Activated naive CD8-positive, alpha-beta T cell treated with anti-CD3 and anti-CD28 coated beads, Interleukin-2, amount 50 U/mL, for 24 hours (primary cell): ENCODE measurements around the gene EFNA5.
"Not testable (repeated sequence)": the region's sequence is repeated elsewhere in the genome, so short reads cannot be mapped to it uniquely, and the experiment has no call there.

Experiments
- ATAC-seq: fragments of 150-1000 bp; cut with Tn5 transposase; one replicate; pipeline ENCODE4 v1.10.0; 2021
- DNase-seq: peaks from one replicate; pipeline ENCODE4 v3.0.0; 2021
- H3K27ac Mint-ChIP-seq: one replicate; pipeline ENCODE4 v1.8.0; 2021; ENCODE audit warnings: mild to moderate bottlenecking, mixed read lengths
- H3K27me3 Mint-ChIP-seq: one replicate; pipeline ENCODE4 v1.8.0; 2021; ENCODE audit warnings: mixed read lengths
- H3K36me3 Mint-ChIP-seq: one replicate; pipeline ENCODE4 v1.8.0; 2021; ENCODE audit warnings: low read depth, mixed read lengths
- H3K4me1 Mint-ChIP-seq: one replicate; pipeline ENCODE4 v1.8.0; 2021; ENCODE audit warnings: mixed read lengths
- H3K4me3 Mint-ChIP-seq: one replicate; pipeline ENCODE4 v1.8.0; 2021; ENCODE audit warnings: mild to moderate bottlenecking, moderate library complexity, mixed read lengths
- H3K9me3 Mint-ChIP-seq: one replicate; pipeline ENCODE4 v1.8.0; 2021; ENCODE audit warnings: mixed read lengths

Gene EFNA5

DNA sequence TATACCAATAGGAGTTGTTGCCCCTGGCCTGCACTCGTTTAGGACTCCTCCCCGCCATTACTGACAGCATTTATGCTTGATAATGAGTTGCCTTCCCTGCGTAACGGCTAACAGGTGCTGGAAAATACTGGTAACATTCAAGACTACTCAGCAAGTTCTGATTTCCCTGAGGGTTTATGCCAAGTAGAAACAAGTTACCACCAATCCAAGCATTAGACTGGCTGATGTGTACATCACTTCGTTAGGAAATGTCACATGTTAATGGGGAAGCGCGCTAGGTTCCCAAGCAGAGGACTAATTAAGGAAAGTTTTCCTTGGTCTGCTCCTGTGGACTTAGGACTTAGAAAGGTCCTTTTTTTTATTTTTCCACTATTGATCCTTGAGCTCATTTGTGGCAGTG is 302.1 kb downstream of the EFNA5 start:
- Mint-ChIP-seq H3K4me1 (peaks cover 8% of the 10 kb centered on the region), H3K27me3 (peaks cover 4% of the 10 kb centered on the region), H3K27ac (no peak overlapping the region), H3K36me3 (no peaks in the 10 kb centered on the region), H3K4me3 (no peak overlapping the region), H3K9me3 (no peaks in the 10 kb centered on the region)
- DNase-seq (no peak), ATAC-seq (no peak)

DNA sequence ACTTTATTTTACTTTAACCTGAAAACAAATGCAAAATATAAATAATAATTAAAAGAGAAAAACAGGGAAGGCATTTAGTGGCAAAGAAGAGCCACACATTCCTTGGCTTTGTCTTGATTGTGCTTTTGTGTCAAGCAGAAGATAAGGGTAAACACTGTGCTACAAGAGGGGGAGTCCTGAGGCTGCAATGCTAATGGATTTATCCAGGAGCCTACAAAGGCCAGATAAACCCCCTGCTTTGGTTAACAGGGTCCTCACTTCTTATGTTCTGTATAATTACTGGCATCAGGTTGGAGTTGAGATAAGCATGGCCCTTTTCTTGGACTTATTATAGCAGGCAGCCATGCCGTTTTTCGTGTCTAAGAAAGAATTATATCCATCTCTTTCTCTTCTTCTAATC is 302.8 kb downstream of the EFNA5 start:
- Mint-ChIP-seq H3K4me1 (peaks cover 8% of the 10 kb centered on the region), H3K27ac (no peak overlapping the region), H3K4me3 (no peak overlapping the region), H3K9me3 (no peaks in the 10 kb centered on the region), H3K27me3 (peaks cover 4% of the 10 kb centered on the region), H3K36me3 (no peaks in the 10 kb centered on the region)
- DNase-seq: no peak
- ATAC-seq: no peak

DNA sequence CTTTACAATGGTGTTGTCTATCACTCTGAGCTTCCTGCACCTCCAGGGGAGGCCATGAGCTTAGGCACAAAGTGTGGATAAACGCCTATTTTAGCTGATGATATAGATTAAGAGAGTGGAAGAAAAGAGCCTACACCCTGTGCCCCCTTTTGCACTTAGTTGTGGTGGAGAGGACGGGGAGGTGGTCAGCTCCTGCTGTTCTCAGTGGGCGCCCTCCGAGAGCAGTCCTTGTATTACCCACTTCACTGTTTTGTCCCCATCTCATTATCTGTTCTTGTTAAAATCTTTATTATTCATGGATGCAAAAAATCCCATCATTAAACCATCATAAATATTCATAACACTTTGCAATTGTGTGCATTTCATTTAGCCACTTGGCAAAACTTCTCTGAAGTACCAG is 303.3 kb downstream of the EFNA5 start:
- Mint-ChIP-seq H3K9me3 (no peaks in the 10 kb centered on the region), H3K4me3 (no peak overlapping the region), H3K27ac (no peak overlapping the region), H3K4me1 (peaks cover 8% of the 10 kb centered on the region), H3K27me3 (peaks cover 4% of the 10 kb centered on the region), H3K36me3 (no peaks in the 10 kb centered on the region)
- DNase-seq (no peak), ATAC-seq (no peak)

DNA sequence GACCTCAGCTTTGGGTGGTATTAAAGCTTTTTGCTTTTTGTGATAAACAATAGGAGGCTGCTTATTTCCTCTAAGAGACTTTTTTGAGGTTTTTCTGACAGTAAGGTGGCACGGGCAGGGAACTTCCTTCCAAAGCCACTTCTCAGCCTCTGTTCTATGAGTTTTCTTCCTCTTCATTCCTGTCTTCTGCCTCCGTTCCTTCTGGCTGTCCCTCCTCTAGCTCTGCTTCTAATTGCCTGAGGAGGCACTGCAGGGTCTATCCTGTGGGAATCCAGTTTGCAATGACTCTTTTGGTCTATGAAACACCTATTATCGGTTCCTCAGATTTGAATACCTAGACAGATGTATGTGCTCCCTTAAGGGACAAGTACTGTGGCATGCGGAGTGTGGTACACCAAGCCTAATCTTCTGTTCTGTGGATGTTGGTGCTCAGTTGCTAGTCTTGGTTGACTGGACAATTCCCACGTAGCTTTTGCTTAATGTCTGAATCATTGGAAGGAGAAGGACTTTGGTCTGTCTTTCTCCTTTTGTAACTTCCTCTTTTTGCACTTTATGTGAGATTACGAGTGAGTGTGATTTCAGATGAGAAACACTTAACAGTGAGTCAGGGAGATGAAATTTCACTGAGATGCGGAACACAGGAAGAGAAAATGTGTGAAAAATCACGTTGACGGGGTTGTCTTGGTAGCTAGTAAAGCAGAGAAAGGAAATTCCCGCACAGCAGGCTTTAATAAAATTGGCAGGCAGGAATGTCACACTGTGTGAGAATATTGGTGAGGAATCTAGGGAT is 305.2 kb downstream of the EFNA5 start:
- Mint-ChIP-seq H3K27me3 (peaks cover 4% of the 10 kb centered on the region), H3K36me3 (no peaks in the 10 kb centered on the region), H3K9me3 (no peaks in the 10 kb centered on the region), H3K27ac (no peak overlapping the region), H3K4me1 (peaks cover 8% of the 10 kb centered on the region), H3K4me3 (no peak overlapping the region)
- DNase-seq (no peak), ATAC-seq (no peak)

- no peak for ATAC-seq
- Mint-ChIP-seq H3K4me1 (peaks cover 8% of the 10 kb centered on the region), H3K27ac (no peak overlapping the region), H3K9me3 (no peaks in the 10 kb centered on the region), H3K4me3 (no peak overlapping the region), H3K27me3 (peaks cover 4% of the 10 kb centered on the region), H3K36me3 (no peaks in the 10 kb centered on the region)
- DNase-seq: no peak
These were observed 306.1 kb downstream of the EFNA5 start for GRCh38 chr5:107364443-107365319.

- Mint-ChIP-seq H3K36me3 (no peaks in the 10 kb centered on the region), H3K4me3 (no peak overlapping the region), H3K27me3 (peaks cover 4% of the 10 kb centered on the region), H3K9me3 (no peaks in the 10 kb centered on the region), H3K4me1 (peaks cover 8% of the 10 kb centered on the region), H3K27ac (no peak overlapping the region)
- no peak for DNase-seq
- no peak for ATAC-seq
These were observed 307.0 kb downstream of the EFNA5 start for GRCh38 chr5:107363768-107364167.

GRCh38 chr5:107361945-107362344 is 308.8 kb downstream of the EFNA5 start:
- Mint-ChIP-seq H3K4me3 (no peak overlapping the region), H3K27ac (no peak overlapping the region), H3K4me1 (peaks cover 8% of the 10 kb centered on the region), H3K36me3 (no peaks in the 10 kb centered on the region), H3K9me3 (no peaks in the 10 kb centered on the region), H3K27me3 (peaks cover 4% of the 10 kb centered on the region)
- DNase-seq: no peak
- no peak for ATAC-seq

- no peak for DNase-seq
- Mint-ChIP-seq H3K4me3 (no peak overlapping the region), H3K36me3 (no peaks in the 10 kb centered on the region), H3K27me3 (no peaks in the 10 kb centered on the region), H3K27ac (no peak overlapping the region), H3K9me3 (no peaks in the 10 kb centered on the region), H3K4me1 (no peaks in the 10 kb centered on the region)
- ATAC-seq: no peak
These were observed 310.9 kb downstream of the EFNA5 start for GRCh38 chr5:107359916-107360234.

GRCh38 chr5:107359033-107359915 is 311.5 kb downstream of the EFNA5 start:
- H3K27ac Mint-ChIP-seq: no peak overlapping the region

DNA sequence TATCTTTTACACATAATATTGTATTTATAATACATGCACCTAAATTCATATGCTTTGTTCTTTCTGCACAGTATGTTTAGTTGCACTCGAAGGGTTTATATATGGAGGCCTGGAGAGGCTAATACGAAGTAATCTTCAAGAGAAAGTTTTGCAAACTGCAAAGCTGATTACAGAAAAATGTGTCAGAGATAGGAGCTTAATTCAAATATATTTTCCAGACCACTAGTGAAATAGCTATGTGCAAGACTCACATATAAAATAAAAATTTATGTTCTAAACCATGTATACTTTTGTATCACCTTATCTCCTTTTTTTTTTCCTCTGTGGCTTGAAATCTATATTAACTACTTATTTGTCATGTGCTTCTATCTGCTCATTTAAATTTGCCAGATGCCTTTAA is 313.8 kb downstream of the EFNA5 start:
- Mint-ChIP-seq H3K27ac (no peak overlapping the region), H3K4me3 (no peak overlapping the region), H3K4me1 (no peaks in the 10 kb centered on the region)

More at GRCh38 chr5:107359033-107359915, 311.5 kb downstream of the EFNA5 start:
- Mint-ChIP-seq H3K27me3 (no peaks in the 10 kb centered on the region), H3K9me3 (no peaks in the 10 kb centered on the region), H3K36me3 (no peaks in the 10 kb centered on the region), H3K4me3 (no peak overlapping the region), H3K4me1 (no peaks in the 10 kb centered on the region)
- no peak for ATAC-seq
- DNase-seq: no peak

GRCh38 chr5:107352576-107352975 is 318.2 kb downstream of the EFNA5 start:
- ATAC-seq: no peak
- no peaks in the 10 kb centered on the region for H3K36me3 Mint-ChIP-seq
- H3K9me3 Mint-ChIP-seq: peaks cover under 1% of the 10 kb centered on the region
- H3K4me3 Mint-ChIP-seq: no peak overlapping the region
- H3K27me3 Mint-ChIP-seq: peaks cover 2% of the 10 kb centered on the region
- no peak overlapping the region for H3K27ac Mint-ChIP-seq
- DNase-seq: no peak
- no peaks in the 10 kb centered on the region for H3K4me1 Mint-ChIP-seq

More for the DNA sequence above, 313.8 kb downstream of the EFNA5 start:
- DNase-seq: no peak
- Mint-ChIP-seq H3K27me3 (no peaks in the 10 kb centered on the region), H3K36me3 (no peaks in the 10 kb centered on the region), H3K9me3 (no peaks in the 10 kb centered on the region)
- no peak for ATAC-seq

- not testable (repeated sequence) for DNase-seq, H3K27me3 Mint-ChIP-seq, H3K4me1 Mint-ChIP-seq, ATAC-seq, H3K4me3 Mint-ChIP-seq, H3K27ac Mint-ChIP-seq, H3K36me3 Mint-ChIP-seq
- H3K9me3 Mint-ChIP-seq: peaks cover 21% of the 10 kb centered on the region
These were observed 324.2 kb downstream of the EFNA5 start for GRCh38 chr5:107346580-107346979.

- Mint-ChIP-seq H3K27me3 (peaks cover 2% of the 10 kb centered on the region), H3K4me1 (no peaks in the 10 kb centered on the region), H3K9me3 (peaks cover 19% of the 10 kb centered on the region), H3K4me3 (no peak overlapping the region), H3K36me3 (peaks cover 3% of the 10 kb centered on the region), H3K27ac (no peak overlapping the region)
- DNase-seq (no peak), ATAC-seq (no peak)
These were observed 328.4 kb downstream of the EFNA5 start for GRCh38 chr5:107342371-107342770.

DNA sequence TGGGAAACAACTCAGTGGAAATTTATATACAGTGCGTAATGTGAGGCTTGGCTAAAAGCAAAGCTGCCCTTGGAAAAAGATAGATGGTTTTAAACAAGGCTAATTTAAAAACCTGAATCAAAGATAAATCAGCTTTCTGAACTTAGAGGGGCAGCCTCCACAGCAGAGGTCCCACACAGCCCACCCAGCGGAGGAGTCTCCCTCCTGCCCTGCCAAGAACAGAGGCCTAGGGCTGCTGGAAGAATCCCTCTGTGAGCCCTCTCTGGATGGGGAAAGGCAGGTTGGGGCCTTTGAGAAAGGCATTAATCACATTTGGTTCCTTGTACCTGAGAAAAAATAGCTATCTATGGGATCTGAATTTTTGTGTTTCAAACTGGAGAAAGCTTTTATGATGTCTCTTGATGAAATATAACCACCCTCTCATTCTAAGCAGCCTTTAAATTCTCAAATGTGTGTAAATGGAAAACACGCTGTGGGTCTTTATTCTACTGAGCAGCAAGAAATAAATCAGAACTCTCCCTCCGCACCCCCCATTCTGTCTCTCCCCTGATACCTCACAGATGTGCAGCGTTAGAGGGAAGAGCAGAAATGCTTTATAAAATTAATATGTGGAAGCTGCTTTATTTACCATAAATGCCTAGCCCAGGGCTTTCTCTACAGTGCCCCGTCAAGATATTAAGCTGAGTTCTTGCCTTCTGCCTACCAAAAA is 329.2 kb downstream of the EFNA5 start:
- DNase-seq (no peak), ATAC-seq (no peak)
- Mint-ChIP-seq H3K9me3 (peaks cover 12% of the 10 kb centered on the region), H3K36me3 (peaks cover 1% of the 10 kb centered on the region), H3K4me1 (no peaks in the 10 kb centered on the region), H3K4me3 (no peak overlapping the region), H3K27me3 (peaks cover 2% of the 10 kb centered on the region), H3K27ac (no peak overlapping the region)
